GM12892 (cell line): ENCODE measurements around the gene ATOH8.

Experiments used
- POLR2AphosphoS5 ChIP-seq: IDR thresholded peaks from 2 replicates; pipeline ENCODE4 v1.6.1; 2011; ENCODE audit warnings: low read depth, low read length, control low read depth
- TAF1 ChIP-seq: IDR thresholded peaks from 2 replicates; pipeline ENCODE4 v1.6.1; 2011; ENCODE audit warnings: low read depth, mild to moderate bottlenecking, control low read depth, low read length, borderline replicate concordance

DNA sequence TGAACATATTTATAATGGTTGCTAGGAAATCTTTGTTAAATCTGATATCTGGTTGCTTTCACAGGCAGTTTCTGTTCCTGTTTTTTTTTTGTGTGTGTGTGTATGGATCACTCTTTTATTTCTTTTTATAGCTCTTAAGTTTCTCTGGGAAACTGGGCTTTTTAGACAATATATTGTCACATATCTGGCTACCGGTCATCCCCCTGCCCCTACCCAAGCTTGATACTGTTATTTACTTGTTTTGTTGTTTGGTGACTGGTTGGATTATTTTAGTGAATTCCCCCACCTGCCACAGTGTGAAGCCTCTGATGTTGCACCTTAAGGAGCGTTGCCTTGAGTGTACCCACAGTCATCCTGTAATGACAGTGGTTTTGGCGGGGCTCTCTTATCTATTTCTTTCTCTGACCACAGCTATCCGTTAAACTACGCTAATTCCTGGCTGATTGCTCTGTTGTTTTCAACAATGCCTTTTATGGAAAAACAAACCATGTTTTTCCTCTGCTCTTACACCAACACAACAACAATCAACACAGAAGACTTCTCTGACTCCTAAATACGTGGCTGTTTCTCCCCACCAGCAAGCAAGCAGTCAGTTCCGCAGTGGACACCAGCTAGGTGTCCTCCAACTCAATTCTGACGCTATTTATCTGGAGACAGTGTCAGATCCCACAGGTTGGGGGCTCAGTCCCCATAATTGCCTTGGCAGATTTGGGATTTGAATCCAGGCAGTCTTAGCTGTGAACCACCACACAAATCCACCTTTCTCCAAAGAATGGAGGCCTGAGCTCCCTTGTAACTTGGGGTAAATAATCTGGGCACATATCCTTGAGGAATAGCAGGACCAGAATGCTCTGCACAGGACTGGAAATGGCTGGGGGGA, 48.8 kb upstream of the ATOH8 start:
- TF ChIP-seq POLR2AphosphoS5 (no peak), TAF1 (no peak)
